K562 (cell line): Measurements from ENCODE around the gene NOL12. TPM values are rescaled to one million over a fixed set of nuclear protein-coding genes. Genes with fewer than 3 reads are reported as not detected.

ENCODE experiments used
- BRD9 ChIP-seq: fragments of 450-650 bp; IDR thresholded peaks from 2 replicates; pipeline ENCODE4 v1.6.1; 2018; ENCODE audit warnings: low read depth; ENCODE audit not compliant: partially characterized antibody
- CTCF ChIP-seq, 3 experiments: IDR thresholded peaks in 2 of 3; conservative IDR thresholded peaks in 1 of 3; 2 replicates each; pipeline ENCODE4 v1.5.1; 2011 to 2012; ENCODE audit warnings: low read length in 3 of 3, mild to moderate bottlenecking in 3 of 3, control low read depth in 2 of 3, improper control_type of control experiment in 1 of 3, inconsistent platforms in 1 of 3, low read depth in 1 of 3, mixed read lengths in 1 of 3, moderate library complexity in 1 of 3; ENCODE audit not compliant: insufficient read depth in 2 of 3
- CXXC5 ChIP-seq: fragments of 250-450 bp; sonication (Bioruptor Pico); IDR thresholded peaks from 2 replicates; pipeline ENCODE4 v1.8.0; 2022; ENCODE audit warnings: inconsistent platforms, mild to moderate bottlenecking, moderate library complexity
- EHMT2 ChIP-seq: fragments of 450-650 bp; IDR thresholded peaks from 2 replicates; pipeline ENCODE4 v1.6.1; 2018; ENCODE audit warnings: antibody characterized with exemption
- LCOR ChIP-seq: sonication (generic); formaldehyde crosslinking; IDR thresholded peaks from 2 replicates; pipeline ENCODE4 v1.8.0; 2022; ENCODE audit warnings: mild to moderate bottlenecking, missing genetic modification reagents
- MCM5 ChIP-seq: fragments of 450-650 bp; IDR thresholded peaks from 2 replicates; pipeline ENCODE4 v1.6.1; 2016; ENCODE audit warnings: low read depth
- NFE2 ChIP-seq: IDR thresholded peaks from 2 replicates; pipeline ENCODE4 v1.6.1; 2014; ENCODE audit warnings: antibody characterized with exemption, low read depth
- NFRKB ChIP-seq: fragments of 450-650 bp; IDR thresholded peaks from 2 replicates; pipeline ENCODE4 v1.6.1; 2016; ENCODE audit warnings: low read depth
- TBL1XR1 ChIP-seq, 2 experiments: IDR thresholded peaks; 2 replicates each; pipeline ENCODE4 v1.6.1; 2012; ENCODE audit warnings: improper control_type of control experiment in 2 of 2, low read length in 2 of 2, mild to moderate bottlenecking in 1 of 2
- THAP7 ChIP-seq: fragments of 250-450 bp; sonication (Bioruptor Pico); IDR thresholded peaks from 2 replicates; pipeline ENCODE4 v1.5.0; 2021
- UBTF ChIP-seq, 2 experiments: IDR thresholded peaks; 2 replicates each; pipeline ENCODE4 v1.6.1; 2012; ENCODE audit warnings: improper control_type of control experiment in 2 of 2, low read depth in 2 of 2, low read length in 2 of 2, borderline replicate concordance in 1 of 2
- ZBTB11 ChIP-seq, 3 experiments: fragments of 200-800 bp in 1 of 3; fragments of 250-450 bp in 1 of 3; fragments of 450-650 bp in 1 of 3; sonication (Bioruptor Pico) in 1 of 3; sonication (Bioruptor generic) in 1 of 3; formaldehyde crosslinking in 1 of 3; IDR thresholded peaks; 2 replicates each; pipeline versions ENCODE4 v1.6.1 to v1.8.0; 2016 to 2022; ENCODE audit warnings: mild to moderate bottlenecking in 2 of 3, missing genetic modification characterization in 2 of 3, missing compliant biosample characterization in 1 of 3, moderate library complexity in 1 of 3
- ZNF3 ChIP-seq: fragments of 250-450 bp; sonication (Bioruptor Pico); IDR thresholded peaks from 2 replicates; pipeline ENCODE4 v1.5.0; 2021; ENCODE audit warnings: mild to moderate bottlenecking, moderate library complexity
- ZNF431 ChIP-seq: sonication (generic); formaldehyde crosslinking; IDR thresholded peaks from 2 replicates; pipeline ENCODE4 v1.8.0; 2022; ENCODE audit warnings: mild to moderate bottlenecking, missing genetic modification reagents
- polyA plus RNA-seq, 8 experiments: library from polyadenylated mRNA; depleted of rRNA in 4 of 8; stranded (reverse) in 5 of 8; unstranded in 3 of 8; fragments of >200 nt; fragmentation: Nextera tagmentation in 2 of 8; fragmentation: Illumina TruSeq in 1 of 8; extraction: Ambion mirVana in 2 of 8; extraction: Trizol in 1 of 8; gene quantifications; 2 replicates each; pipeline versions ENCODE4 v1.2.1 to v1.2.3, GENCODE V29; 2011 to 2014; ENCODE audit warnings: inconsistent platforms in 1 of 8, missing spikeins in 1 of 8
- total RNA-seq, 7 experiments: library from RNA; depleted of rRNA in 6 of 7; stranded (reverse); fragments of >200 nt in 6 of 7; fragmentation: Illumina TruSeq in 2 of 7; extraction: Trizol in 2 of 7; gene quantifications; 2 replicates each; pipeline versions ENCODE4 v1.2.1 to v1.2.3, GENCODE V29; 2011 to 2021; ENCODE audit warnings: low replicate concordance in 1 of 7
- TF ChIP-seq, protein P1 (sequence below): fragments of 250-450 bp; sonication (Bioruptor Pico); IDR thresholded peaks from 2 replicates; pipeline ENCODE4 v1.8.0; 2022; ENCODE audit warnings: moderate library complexity, mild to moderate bottlenecking, inconsistent platforms
- TF ChIP-seq, protein P2 (sequence below): sonication (generic); IDR thresholded peaks from 2 replicates; pipeline ENCODE4 v1.6.1; 2016

NOL12 gene
- total and polyA plus RNA-seq, 9 of the 15 experiments (the other 6 are each of a cell fraction or from before 2014, with no cell fraction given), result 2.8 to 40.9 (median 28.5) TPM

- TF ChIP-seq ZBTB11 (CRISPR knock-in tag; IDR thresholded peaks at IDR 0.05) (0 out of 6 replicates have a peak, but pooled peaks of 1 of the 3 experiments have one; percentile 21), CXXC5 (CRISPR knock-in tag) (no peak), MCM5 (no peak), NFE2 (peak; percentile 63), TBL1XR1 (IDR thresholded peaks at IDR 0.05; ENCODE audit: low read length in 2 of 2) (no peak), ZNF3 (CRISPR knock-in tag) (no peak), THAP7 (no peak), ZNF431 (CRISPR knock-in tag) (no peak), UBTF (IDR thresholded peaks at IDR 0.05; ENCODE audit: borderline replicate concordance in 1 of 2, low read depth in 2 of 2, low read length in 2 of 2) (no peak), LCOR (CRISPR knock-in tag) (no peak), CTCF (IDR thresholded peaks at IDR 0.05 in 2 of 3, conservative IDR thresholded peaks at IDR 0.05 in 1 of 3; ENCODE audit: insufficient read depth in 2 of 3, low read depth in 1 of 3, low read length in 3 of 3) (peak; percentile 16 to 25 (median 21); a peak in 2 of 6 replicates), EHMT2 (peak; percentile 58; the same call in 1 of the 2 replicates), BRD9 (no peak), NFRKB (peak; percentile 49; the same call in 1 of the 2 replicates)
- TF ChIP-seq, protein P1, sequence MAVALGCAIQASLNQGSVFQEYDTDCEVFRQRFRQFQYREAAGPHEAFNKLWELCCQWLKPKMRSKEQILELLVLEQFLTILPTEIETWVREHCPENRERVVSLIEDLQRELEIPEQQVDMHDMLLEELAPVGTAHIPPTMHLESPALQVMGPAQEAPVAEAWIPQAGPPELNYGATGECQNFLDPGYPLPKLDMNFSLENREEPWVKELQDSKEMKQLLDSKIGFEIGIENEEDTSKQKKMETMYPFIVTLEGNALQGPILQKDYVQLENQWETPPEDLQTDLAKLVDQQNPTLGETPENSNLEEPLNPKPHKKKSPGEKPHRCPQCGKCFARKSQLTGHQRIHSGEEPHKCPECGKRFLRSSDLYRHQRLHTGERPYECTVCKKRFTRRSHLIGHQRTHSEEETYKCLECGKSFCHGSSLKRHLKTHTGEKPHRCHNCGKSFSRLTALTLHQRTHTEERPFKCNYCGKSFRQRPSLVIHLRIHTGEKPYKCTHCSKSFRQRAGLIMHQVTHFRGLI (CRISPR knock-in tag), result 0 out of 2 replicates have a peak, but pooled peaks have one; percentile 33
- TF ChIP-seq, protein P2, sequence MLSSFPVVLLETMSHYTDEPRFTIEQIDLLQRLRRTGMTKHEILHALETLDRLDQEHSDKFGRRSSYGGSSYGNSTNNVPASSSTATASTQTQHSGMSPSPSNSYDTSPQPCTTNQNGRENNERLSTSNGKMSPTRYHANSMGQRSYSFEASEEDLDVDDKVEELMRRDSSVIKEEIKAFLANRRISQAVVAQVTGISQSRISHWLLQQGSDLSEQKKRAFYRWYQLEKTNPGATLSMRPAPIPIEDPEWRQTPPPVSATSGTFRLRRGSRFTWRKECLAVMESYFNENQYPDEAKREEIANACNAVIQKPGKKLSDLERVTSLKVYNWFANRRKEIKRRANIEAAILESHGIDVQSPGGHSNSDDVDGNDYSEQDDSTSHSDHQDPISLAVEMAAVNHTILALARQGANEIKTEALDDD, result peak; percentile 47
These were observed 45.8 kb downstream of the NOL12 start (continued) for GRCh38 chr22:37731804-37732471.
